Omental fat pad (tissue), 4 donors: ENCODE measurements around the gene NUP62CL. TPM values are rescaled to one million over a fixed set of nuclear protein-coding genes. Genes with fewer than 3 reads are reported as not detected.
"Not testable (repeated sequence)": the region's sequence is repeated elsewhere in the genome, so short reads cannot be mapped to it uniquely, and the experiment has no call there.

Experiments used
- ATAC-seq: fragments of 150-250 bp; one replicate; pipeline ENCODE4 v1.9.1; 2016; ENCODE audit warnings: mild to moderate bottlenecking, moderate library complexity; ENCODE audit not compliant: low FRiP score
- DNase-seq: peaks from one replicate; pipeline ENCODE4 v3.0.0-alpha.2; 2019; ENCODE audit warnings: low spot score
- CTCF ChIP-seq, 3 donors: fragments of 450-650 bp; IDR thresholded peaks; one replicate each; pipeline ENCODE4 v1.5.1; 2016 to 2017; ENCODE audit warnings: antibody characterized with exemption in 3 of 3, mild to moderate bottlenecking in 3 of 3, moderate library complexity in 2 of 3
- total RNA-seq, 4 donors: library from RNA; depleted of rRNA; stranded (reverse); fragments of >200 nt; gene quantifications; one replicate each; pipeline ENCODE4 v1.1.0, GENCODE V29; 2016

The NUP62CL gene
- total RNA-seq, 4 donors from 2014 or later = 0.74 to 0.84 TPM; not detected in 2

GRCh38 chrX:107168712-107169111 is 37.5 kb downstream of the NUP62CL start:
- no peak for ATAC-seq
- DNase-seq = no peak
- TF ChIP-seq CTCF (IDR thresholded peaks at IDR 0.05) = no peak

- no peak for TF ChIP-seq CTCF (IDR thresholded peaks at IDR 0.05)
- ATAC-seq (no peak), DNase-seq (no peak)
These were observed 38.0 kb downstream of the NUP62CL start for GRCh38 chrX:107168257-107168656.

GRCh38 chrX:107167163-107167921 is 38.9 kb downstream of the NUP62CL start:
- no peak for TF ChIP-seq CTCF (IDR thresholded peaks at IDR 0.05)
- DNase-seq (no peak), ATAC-seq (no peak)

- DNase-seq, ATAC-seq: not testable (repeated sequence)
These were observed 48.6 kb downstream of the NUP62CL start for GRCh38 chrX:107157618-107158017.

- not testable (repeated sequence) for ATAC-seq, DNase-seq
These were observed 50.4 kb downstream of the NUP62CL start for GRCh38 chrX:107155621-107156430.

GRCh38 chrX:107154787-107155620 is 51.2 kb downstream of the NUP62CL start:
- no peak for TF ChIP-seq CTCF (IDR thresholded peaks at IDR 0.05)
- ATAC-seq = no peak
- DNase-seq = no peak

- TF ChIP-seq CTCF (IDR thresholded peaks at IDR 0.05) = no peak
- DNase-seq = no peak
- no peak for ATAC-seq
These were observed 53.2 kb downstream of the NUP62CL start for GRCh38 chrX:107153005-107153404.
